Measurements from ENCODE around the gene PLXNA4.

PLXNA4 gene

GRCh38 chr7:132531562-132531961 lies 44.7 kb downstream of the PLXNA4 start:
- no peak for DNase-seq (ENCODE audit: low spot score)

DNA sequence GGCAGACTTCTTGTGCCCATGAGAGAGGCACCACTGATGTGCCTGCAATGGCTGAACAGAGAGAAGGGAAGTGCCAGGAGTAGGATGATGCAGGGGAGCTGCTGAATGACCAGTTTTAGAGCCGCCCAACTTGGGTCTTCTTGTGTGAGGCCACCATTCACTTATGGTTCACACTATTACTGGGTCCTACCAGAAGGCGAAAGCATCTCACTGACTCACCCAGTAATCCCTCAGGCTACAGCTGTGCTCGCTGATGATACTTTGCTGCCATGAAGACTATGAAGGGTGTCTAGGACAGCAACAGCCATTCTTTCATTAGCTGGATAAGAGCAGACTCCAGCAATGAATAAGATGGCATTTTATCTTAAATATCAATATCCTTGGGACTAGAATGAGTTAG lies 47.6 kb downstream of the PLXNA4 start:
- no peak for DNase-seq (ENCODE audit: low spot score)

GRCh38 chr7:132527467-132528410 lies 48.5 kb downstream of the PLXNA4 start:
- no peak for DNase-seq (ENCODE audit: low spot score)

DNA sequence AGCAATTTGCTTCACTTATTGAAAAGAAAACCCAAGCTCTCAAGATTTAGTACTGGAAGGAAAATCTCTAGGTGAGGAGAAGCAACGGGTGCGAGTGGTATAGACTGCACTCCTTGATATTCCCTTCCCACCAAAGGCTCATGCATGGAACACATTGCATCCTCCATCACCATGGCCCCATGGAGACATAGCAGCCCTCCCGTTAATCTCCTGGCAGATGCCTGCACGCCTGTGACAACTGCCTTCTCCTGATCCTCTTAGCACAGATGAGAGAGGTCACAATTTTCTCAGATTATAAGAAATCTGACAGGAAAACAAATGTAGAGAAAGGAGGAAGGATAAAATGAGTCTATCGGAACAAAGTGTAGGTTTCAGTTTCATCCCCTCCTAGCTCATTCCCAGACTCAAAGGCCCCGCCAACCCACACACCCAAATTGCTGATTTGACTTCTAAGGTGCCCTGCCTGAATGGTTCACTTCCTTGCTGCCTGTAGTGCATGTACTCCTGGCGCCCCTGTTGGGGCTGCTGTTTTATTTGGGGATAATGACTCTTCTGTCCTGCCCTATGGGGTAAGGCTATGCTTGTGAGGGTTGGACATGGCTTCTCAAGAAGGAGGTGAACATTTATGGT lies 50.0 kb downstream of the PLXNA4 start:
- DNase-seq (ENCODE audit: low spot score), result no peak

DNA sequence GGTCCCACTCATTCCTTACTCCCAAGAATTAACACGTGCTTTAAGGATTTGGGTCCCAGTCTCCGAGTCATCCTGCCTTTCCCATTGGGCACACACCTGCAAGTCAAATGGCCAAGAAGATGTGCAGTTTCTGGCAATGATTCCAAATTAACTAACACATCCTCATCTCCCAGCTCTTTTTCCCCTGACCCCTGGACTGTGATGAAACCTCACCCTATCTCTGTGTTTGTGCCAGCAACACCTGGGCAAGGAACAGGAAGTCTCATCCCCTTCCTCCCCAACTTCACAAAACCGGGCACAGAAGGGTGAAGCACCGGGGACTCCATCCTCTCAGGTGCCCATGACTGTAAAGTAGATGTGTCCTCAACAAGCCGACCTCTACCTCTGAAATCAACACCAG lies 54.8 kb downstream of the PLXNA4 start:
- no peak for DNase-seq (ENCODE audit: low spot score)

- DNase-seq (ENCODE audit: low spot score), result no peak
Observed at GRCh38 chr7:132520591-132521280, 55.5 kb downstream of the PLXNA4 start.

- no peak for DNase-seq (ENCODE audit: low spot score)
Observed at GRCh38 chr7:132519936-132520335, 56.3 kb downstream of the PLXNA4 start.

DNA sequence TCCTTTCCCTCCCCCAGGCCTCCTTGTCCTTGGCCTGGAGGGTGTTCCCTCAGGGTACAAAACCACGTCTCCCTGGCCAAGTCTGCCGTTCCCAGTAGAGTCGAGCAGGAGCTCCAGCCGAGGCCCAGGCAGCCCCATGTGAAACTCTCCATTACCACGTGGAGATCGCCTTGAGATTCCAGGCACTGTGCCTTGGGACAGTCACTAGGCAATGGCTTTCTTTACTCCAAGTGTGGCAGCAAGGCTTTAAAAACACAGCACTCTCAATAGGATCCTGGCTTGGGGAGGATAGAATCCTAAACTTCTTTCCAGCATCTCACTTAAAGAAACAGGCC lies 57.5 kb downstream of the PLXNA4 start:
- DNase-seq (ENCODE audit: low spot score), result no peak

GRCh38 chr7:132518102-132518838 lies 58.0 kb downstream of the PLXNA4 start:
- DNase-seq (ENCODE audit: low spot score), result peak; percentile 31

DNA sequence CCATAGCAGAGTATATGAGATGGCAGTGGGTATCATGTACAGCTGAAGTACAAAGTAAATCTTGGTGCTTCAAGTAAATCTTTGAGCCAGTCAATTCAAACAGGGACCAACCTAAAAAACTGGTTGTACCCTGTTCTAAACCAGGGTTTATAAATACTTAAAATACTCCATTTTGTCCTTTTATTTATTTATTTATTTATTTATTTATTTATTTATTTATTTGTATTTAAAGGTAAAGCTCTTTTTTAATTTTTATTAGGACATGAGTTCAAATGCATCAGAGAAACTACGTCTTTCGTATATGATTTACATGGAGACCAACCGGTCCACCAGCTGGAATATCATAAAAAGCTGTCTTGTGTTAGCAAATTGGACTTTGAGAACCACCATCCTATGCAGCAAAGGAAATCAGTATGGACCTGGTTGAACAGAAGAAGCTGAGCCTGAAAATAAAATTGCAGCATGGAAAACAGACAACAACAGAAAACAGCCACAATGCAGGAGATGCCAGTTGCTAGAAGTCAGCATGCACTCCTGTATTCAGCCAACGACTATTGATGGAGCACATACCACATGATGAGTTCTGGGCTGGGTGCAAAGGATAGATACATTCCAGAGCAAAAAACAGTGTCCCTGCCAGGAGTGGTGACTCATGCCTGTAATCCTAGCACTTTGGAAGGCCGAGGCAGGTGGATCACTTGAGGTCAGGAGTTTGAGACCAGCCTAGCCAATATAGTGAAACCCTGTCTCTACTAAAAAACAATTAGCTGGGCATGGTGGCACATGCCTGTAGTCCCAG lies 60.0 kb downstream of the PLXNA4 start:
- no peak for DNase-seq (ENCODE audit: low spot score)

- DNase-seq (ENCODE audit: low spot score), result no peak
Observed at GRCh38 chr7:132515181-132515580, 61.1 kb downstream of the PLXNA4 start.

- no peak for DNase-seq (ENCODE audit: low spot score)
Observed at GRCh38 chr7:132514430-132514829, 61.8 kb downstream of the PLXNA4 start.

DNA sequence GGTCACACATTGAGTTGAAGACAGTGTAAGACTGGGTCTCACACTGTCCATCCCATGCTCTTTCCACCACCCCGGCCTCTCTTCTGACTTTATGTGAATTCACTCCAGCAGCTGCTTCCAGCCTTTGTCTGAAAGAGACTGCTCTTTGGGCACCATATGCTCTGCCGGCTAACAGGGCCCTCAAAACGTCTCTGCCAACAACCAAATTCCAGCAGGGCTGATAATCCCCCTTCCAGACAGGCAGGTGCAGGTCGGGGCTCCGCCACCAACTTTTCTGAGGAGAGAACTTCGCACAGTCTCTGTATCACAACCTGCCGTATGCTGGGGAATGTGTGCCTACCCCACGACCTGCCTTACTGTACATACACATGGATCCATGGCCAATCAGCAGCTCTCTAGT lies 64.3 kb downstream of the PLXNA4 start:
- no peak for DNase-seq (ENCODE audit: low spot score)

- DNase-seq (ENCODE audit: low spot score), result no peak
Observed at GRCh38 chr7:132511387-132511786, 64.9 kb downstream of the PLXNA4 start.

DNA sequence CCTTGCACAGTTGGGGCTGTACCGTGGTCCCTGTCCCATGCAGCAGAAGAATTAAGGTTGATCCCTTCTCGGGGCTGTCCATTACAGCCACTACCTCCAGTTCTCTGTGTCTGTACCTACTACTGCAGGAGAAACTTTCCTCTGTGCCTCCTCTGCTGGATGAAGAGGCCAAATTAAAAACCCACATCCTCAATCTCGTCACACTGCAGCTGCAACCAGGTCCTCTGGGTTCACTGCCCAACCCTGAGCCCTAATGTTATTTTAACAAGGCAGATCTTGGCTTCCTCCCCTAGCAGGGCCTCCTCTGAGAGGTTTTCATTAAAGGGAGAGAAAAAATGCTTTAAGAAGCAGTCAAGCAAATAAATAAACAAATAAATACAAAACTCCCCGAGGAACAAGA lies 66.6 kb downstream of the PLXNA4 start:
- DNase-seq (ENCODE audit: low spot score), result no peak

DNA sequence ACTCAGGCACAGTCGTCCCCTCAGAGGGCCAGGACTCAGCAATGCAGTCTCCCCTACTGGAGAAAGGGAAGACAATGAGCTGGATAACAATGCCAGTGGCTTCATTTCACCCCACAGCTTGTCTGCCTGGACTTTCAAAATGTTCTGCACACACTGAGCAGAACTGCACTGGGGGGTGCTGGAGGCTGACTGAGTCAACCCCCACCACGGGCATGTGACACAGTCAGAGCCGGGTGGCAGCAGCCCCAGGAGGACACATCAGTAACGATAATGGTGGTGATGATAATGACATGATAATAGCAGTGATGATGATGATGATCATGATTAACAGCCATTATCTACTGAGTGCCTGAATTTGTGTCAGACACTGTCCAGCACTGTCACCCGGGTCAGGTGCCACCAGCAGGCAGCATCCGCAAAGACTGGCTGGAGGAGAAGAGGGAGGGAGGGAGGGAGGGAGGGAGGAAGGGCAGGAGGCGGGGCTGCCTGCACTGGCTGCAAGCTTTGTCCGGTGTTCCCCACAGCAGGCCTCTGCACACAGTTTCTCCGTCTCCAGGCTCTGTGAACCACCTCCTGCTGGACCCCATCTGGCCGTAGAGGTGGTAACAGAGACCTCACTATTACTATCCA lies 67.4 kb downstream of the PLXNA4 start:
- no peak for DNase-seq (ENCODE audit: low spot score)

GRCh38 chr7:132504852-132505251 lies 71.4 kb downstream of the PLXNA4 start:
- no peak for DNase-seq (ENCODE audit: low spot score)

- DNase-seq (ENCODE audit: low spot score), result no peak
Observed at GRCh38 chr7:132504071-132504470, 72.2 kb downstream of the PLXNA4 start.

DNA sequence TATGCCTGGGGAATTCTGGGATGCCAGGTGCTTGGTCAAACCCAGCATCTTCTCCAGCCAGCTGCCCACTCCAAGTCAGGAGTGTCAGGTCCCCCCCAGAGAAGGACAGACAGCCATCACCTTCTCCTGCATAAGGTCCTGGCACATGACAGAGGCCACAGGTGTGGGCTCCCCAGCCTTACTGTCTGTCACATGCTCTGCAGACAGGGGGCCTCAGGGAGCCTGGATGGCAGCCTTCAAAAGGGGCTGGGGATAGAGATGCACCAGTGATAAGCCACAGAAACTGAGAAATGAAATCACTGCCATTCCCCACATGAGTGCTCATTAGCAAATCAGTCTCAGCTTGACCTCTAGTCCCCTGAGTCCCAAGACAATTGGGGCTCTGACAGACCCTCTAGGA lies 72.9 kb downstream of the PLXNA4 start:
- DNase-seq (ENCODE audit: low spot score), result no peak

DNA sequence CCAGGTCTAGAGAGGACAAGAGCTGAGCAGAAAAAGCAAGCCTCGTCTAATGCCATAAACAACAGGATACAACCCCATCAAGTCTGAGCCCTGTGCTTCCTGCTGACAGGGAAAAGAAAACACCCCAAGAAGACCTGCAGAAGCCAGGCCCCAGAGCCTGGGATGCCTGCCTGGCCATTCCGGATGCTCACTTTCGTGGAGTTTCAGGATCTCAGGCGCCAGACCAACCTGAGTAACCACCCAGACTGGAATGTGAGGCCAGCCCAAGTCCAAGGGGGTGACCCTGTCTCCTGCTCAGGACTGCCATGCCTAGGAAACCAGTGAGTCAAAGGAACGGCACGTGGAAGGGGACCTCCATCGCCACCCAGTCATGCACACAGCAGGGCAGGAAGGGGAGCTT lies 74.3 kb downstream of the PLXNA4 start:
- DNase-seq (ENCODE audit: low spot score), result peak; percentile 97
